SU-DHL-6 (cell line): ENCODE measurements around the gene INTS11.

Experiments used
- H2AFZ ChIP-seq: fragments of 200-600 bp; sonication (generic); 2 replicates; pipeline ENCODE4 v1.6.1; 2014; ENCODE audit warnings: low read depth, mild to moderate bottlenecking, moderate library complexity, mixed read lengths, antibody characterized with exemption, low read length; ENCODE audit not compliant: severe bottlenecking
- H3F3A ChIP-seq: fragments of 200-600 bp; shearing (Covaris generic); 2 replicates; pipeline ENCODE4 v1.6.0; 2016; ENCODE audit warnings: antibody characterized with exemption, mild to moderate bottlenecking; ENCODE audit not compliant: insufficient read depth
- H3K27ac ChIP-seq: fragments of 200-600 bp; sonication (generic); 2 replicates; pipeline ENCODE4 v1.5.1; 2016; ENCODE audit warnings: low read depth, mild to moderate bottlenecking, low read length, moderate library complexity, mixed read lengths
- H3K27me3 ChIP-seq: fragments of 200-600 bp; sonication (generic), shearing (Covaris generic); 2 replicates; pipeline ENCODE4 v1.6.0; 2014; ENCODE audit warnings: mild to moderate bottlenecking, low read length
- H3K36me3 ChIP-seq: fragments of 200-600 bp; sonication (generic); 2 replicates; pipeline ENCODE4 v1.6.1; 2014; ENCODE audit warnings: mild to moderate bottlenecking, low read length, mixed read lengths
- H3K4me2 ChIP-seq: fragments of 300-600, 200-600 bp; shearing (Covaris generic), sonication (generic); 2 replicates; pipeline ENCODE4 v1.6.0; 2014; ENCODE audit warnings: low read length, low read depth, mild to moderate bottlenecking; ENCODE audit not compliant: poor library complexity, severe bottlenecking
- H3K4me3 ChIP-seq: fragments of 200-600 bp; sonication (generic); 2 replicates; pipeline ENCODE4 v1.5.1; 2014; ENCODE audit warnings: antibody characterized with exemption, low read length, mild to moderate bottlenecking, mixed read lengths; ENCODE audit not compliant: insufficient read depth, poor library complexity, severe bottlenecking
- H3K79me2 ChIP-seq: fragments of 200-600 bp; sonication (generic); 2 replicates; pipeline ENCODE4 v1.6.1; 2014; ENCODE audit warnings: mild to moderate bottlenecking, low read length, moderate library complexity; ENCODE audit not compliant: insufficient read depth
- H3K9ac ChIP-seq: fragments of 200-600 bp; sonication (generic); 2 replicates; pipeline ENCODE4 v1.7.0; 2014; ENCODE audit warnings: mild to moderate bottlenecking, low read length
- H3K9me2 ChIP-seq: fragments of 200-600 bp; sonication (generic); replicated peaks from 2 replicates; pipeline ENCODE4 v1.6.1; 2014; ENCODE audit warnings: low read length; ENCODE audit not compliant: insufficient read depth
- H3K9me3 ChIP-seq: fragments of 200-600 bp; sonication (generic); 2 replicates; pipeline ENCODE4 v1.6.1; 2014; ENCODE audit warnings: low read length, mixed read lengths; ENCODE audit not compliant: insufficient read depth
- H4K20me1 ChIP-seq: fragments of 200-600 bp; sonication (generic); 2 replicates; pipeline ENCODE4 v1.6.1; 2014; ENCODE audit warnings: low read depth, mild to moderate bottlenecking, antibody characterized with exemption, low read length, moderate library complexity, mixed read lengths
- EZH2phosphoT487 ChIP-seq: fragments of 200-600 bp; sonication (generic), shearing (Covaris generic); conservative IDR thresholded peaks from 2 replicates; pipeline ENCODE4 v1.6.1; 2018; ENCODE audit warnings: mild to moderate bottlenecking, antibody characterized with exemption, low read length, moderate library complexity, mixed read lengths
- TF ChIP-seq, protein P1 (sequence below): fragments of 200-600 bp; sonication (generic); IDR thresholded peaks from one replicate; pipeline ENCODE4 v1.5.1; 2017; ENCODE audit warnings: antibody characterized with exemption, mild to moderate bottlenecking, low read length, moderate library complexity; ENCODE audit not compliant: insufficient read depth, poor library complexity, severe bottlenecking

Gene INTS11

DNA sequence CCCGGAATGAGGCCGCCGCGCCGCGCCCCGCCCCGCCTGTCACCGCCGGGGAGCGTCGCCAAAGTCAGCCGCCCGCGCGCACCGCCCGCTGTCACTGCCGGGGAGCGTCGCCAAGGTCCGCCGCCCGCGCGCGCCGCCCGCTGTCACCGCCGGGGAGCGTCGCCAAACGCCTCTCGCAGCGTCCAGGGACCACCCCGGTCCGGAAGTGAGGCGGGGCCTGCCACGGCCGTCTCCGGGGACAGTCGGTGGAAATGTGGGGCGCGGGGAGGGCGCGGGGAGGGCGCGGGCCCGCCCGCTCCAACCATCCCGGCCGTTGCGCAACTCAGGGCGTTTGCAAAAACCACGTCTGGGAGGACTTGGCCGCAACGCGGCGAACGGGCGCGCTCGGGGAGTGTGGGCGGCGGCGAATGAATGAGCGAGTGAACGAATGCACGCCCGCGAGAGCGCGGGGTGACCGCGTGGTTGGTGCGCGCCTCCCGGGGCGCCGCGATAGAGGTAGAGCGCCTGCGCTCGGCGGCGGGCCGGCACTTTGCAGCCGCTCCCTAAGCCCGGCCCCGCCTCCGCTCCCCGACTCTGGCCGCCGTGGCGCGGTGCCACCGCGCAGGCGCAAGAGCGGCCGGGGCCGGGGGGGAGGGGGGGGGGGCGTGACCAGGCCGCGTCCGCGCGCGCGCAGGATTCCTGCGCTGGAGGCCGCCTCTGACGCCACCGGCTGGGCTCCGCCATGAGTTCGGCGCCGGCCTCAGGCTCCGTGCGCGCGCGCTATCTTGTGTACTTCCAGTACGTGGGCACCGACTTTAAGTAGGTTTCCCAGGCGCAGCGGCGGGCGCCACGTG is 16.3 kb downstream of the INTS11 start, which contains the start of the genes ACAP3 and PUSL1:
Gene ACAP3, minus strand, starts transcription at position 8 of the 833 bp plus-strand sequence. CDS start 115 bp downstream, outside the sequence.
Gene PUSL1, plus strand, starts transcription at position 675 of the 833 bp plus-strand sequence. Its CDS starts 47 bp downstream, at position 722.
- Histone ChIP-seq H3K4me3 (peak within 1 kb of the TSS; percentile 93), H3K27ac (peak within 1 kb of the TSS; percentile 89), H3K79me2 (peaks cover 12% of the 10 kb centered on the region), H3K9ac (peak within 1 kb of the TSS; percentile 99), H3K9me2 (no peaks in the 10 kb centered on the region), H3K36me3 (no peaks in the 10 kb centered on the region), H3F3A (no peaks in the 10 kb centered on the region; the same call in 1 of the 2 replicates), H3K4me2 (peak within 1 kb of the TSS; percentile 81), H3K27me3 (no peaks in the 10 kb centered on the region), H3K9me3 (no peaks in the 10 kb centered on the region), H4K20me1 (no peaks in the 10 kb centered on the region), H2AFZ (peak within 1 kb of the TSS; percentile 94)
- TF ChIP-seq EZH2phosphoT487, result no peak
- TF ChIP-seq, protein P1, sequence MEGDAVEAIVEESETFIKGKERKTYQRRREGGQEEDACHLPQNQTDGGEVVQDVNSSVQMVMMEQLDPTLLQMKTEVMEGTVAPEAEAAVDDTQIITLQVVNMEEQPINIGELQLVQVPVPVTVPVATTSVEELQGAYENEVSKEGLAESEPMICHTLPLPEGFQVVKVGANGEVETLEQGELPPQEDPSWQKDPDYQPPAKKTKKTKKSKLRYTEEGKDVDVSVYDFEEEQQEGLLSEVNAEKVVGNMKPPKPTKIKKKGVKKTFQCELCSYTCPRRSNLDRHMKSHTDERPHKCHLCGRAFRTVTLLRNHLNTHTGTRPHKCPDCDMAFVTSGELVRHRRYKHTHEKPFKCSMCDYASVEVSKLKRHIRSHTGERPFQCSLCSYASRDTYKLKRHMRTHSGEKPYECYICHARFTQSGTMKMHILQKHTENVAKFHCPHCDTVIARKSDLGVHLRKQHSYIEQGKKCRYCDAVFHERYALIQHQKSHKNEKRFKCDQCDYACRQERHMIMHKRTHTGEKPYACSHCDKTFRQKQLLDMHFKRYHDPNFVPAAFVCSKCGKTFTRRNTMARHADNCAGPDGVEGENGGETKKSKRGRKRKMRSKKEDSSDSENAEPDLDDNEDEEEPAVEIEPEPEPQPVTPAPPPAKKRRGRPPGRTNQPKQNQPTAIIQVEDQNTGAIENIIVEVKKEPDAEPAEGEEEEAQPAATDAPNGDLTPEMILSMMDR, result no peak

DNA sequence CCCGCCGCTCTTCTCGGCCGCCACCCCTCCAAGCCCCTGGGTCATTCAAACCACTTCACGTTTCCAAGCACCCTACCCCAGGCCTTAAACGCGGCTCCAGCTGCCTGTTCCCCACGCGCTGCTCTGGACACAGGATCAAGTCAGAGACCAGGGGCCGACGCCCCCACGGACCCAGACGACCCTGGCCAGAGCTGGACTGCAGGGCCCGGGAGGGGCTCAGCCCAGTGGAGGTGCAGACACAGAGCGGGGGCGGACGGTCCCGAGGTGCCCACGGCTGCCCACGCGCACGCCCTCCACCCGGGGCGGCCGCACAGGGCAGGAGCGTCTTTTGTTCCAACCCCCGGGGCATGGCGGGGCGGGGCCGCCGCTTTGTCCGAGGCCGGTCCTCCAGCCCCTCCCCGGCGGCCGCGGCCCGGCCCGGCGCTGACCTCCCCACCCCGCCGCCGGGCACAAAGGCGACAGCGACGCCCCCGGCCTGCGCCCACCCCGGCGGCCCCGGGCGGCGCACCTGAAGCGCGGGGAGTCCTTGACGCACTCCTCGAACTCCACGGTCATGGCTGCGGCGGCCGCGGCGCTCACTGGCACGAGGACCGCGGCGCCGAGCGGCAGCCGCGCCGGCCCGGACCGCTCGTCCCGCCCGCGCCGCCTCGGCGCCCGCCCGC is 17.1 kb downstream of the INTS11 start:
- H2AFZ ChIP-seq, result no peak overlapping the region
- H3K27ac ChIP-seq, result peak overlapping the region; percentile 36; the same call in 1 of the 2 replicates
- TF ChIP-seq, protein P1, result no peak
- no peak for TF ChIP-seq EZH2phosphoT487
- H3K9me3 ChIP-seq, result no peaks in the 10 kb centered on the region
- no peaks in the 10 kb centered on the region for H3K36me3 ChIP-seq
- H3F3A ChIP-seq, result no peaks in the 10 kb centered on the region; the same call in 1 of the 2 replicates
- H3K79me2 ChIP-seq, result peaks cover 12% of the 10 kb centered on the region
- no peaks in the 10 kb centered on the region for H3K27me3 ChIP-seq
- peak overlapping the region; percentile 93 for H3K4me3 ChIP-seq
- peak overlapping the region; percentile 81 for H3K4me2 ChIP-seq
- peak overlapping the region; percentile 99 for H3K9ac ChIP-seq
- no peaks in the 10 kb centered on the region for H3K9me2 ChIP-seq
- H4K20me1 ChIP-seq, result no peaks in the 10 kb centered on the region; the same call in 1 of the 2 replicates

DNA sequence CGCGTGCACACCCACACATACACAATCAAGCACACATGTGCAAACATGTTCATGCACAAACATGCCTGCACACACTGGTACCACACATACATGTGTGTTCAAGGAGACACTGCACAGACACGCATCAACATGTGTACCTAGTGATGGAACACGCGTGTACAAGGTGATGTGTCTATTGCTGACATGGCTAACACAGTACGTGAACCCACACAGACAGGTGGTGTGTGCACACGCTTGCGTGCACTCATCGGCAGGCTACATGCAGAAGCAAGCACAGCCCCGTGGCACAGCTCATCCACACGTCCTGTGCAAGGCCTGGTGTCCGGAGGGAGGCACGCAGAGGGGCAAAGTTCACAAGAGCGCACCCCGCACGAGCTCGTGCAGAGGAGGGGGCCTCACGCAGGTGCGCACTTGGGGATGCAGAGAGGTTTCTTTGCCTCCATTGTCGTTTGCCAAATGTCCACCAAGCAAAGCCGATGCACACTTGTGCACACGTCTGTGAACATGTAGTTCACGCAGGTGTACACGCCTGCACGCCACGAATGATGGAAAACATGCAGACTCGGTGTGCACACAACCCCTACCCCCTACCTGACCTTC is 17.7 kb downstream of the INTS11 start:
- Histone ChIP-seq H4K20me1 (no peaks in the 10 kb centered on the region; the same call in 1 of the 2 replicates), H3K9me3 (no peaks in the 10 kb centered on the region), H3K27ac (peak overlapping the region; percentile 65), H3K9me2 (no peaks in the 10 kb centered on the region), H3K36me3 (no peaks in the 10 kb centered on the region), H2AFZ (no peak overlapping the region), H3K4me2 (peak overlapping the region; percentile 81), H3K4me3 (peak overlapping the region; percentile 93), H3K27me3 (no peaks in the 10 kb centered on the region), H3F3A (no peaks in the 10 kb centered on the region; the same call in 1 of the 2 replicates), H3K9ac (peak overlapping the region; percentile 99), H3K79me2 (peaks cover 12% of the 10 kb centered on the region)
- TF ChIP-seq, protein P1, result no peak
- TF ChIP-seq EZH2phosphoT487, result no peak
